GM12878 (cell line): ENCODE measurements around the gene ATF4. TPM values are rescaled to one million over a fixed set of nuclear protein-coding genes. Genes with fewer than 3 reads are reported as not detected.
A peak's percentile ranks its signal among the peaks of the same experiment; 100 is the strongest.

Experiments used
- ATAC-seq: fragments of 200-7000 bp; cut with Tn5 transposase; 3 replicates; pipeline ENCODE4 v1.9.1; 2020; ENCODE audit warnings: mild to moderate bottlenecking, moderate library complexity
- BruUV-seq: library from RNA; stranded (reverse); fragments of 400-500 nt; replicated peaks from 2 replicates; lab custom pipeline; 2021; lab: Mats Ljungman, UMichigan
- CTCF ChIA-PET: fragments of 300-600 bp; sonication (Branson Sonifier 250); formaldehyde crosslinking; extraction: SDS; loops from one replicate; lab custom pipeline; 2021; ENCODE audit warnings: inconsistent platforms; lab: Yijun Ruan, JAX
- POLR2A ChIA-PET: fragments of 350-600 bp; formaldehyde crosslinking; extraction: SDS; loops from one replicate; lab custom pipeline; 2021; ENCODE audit warnings: inconsistent platforms; lab: Charles Lee
- RAD21 ChIA-PET: fragments of 300-600 bp; sonication (Branson Sonifier 250); formaldehyde crosslinking; loops from one replicate; lab custom pipeline; 2023; ENCODE audit warnings: antibody characterized with exemption; ENCODE audit not compliant: unreplicated experiment; lab: Charles Lee
- SMC1A ChIA-PET: fragments of 300-600 bp; sonication (Branson Sonifier 250); formaldehyde crosslinking; loops from one replicate; lab custom pipeline; 2023; ENCODE audit not compliant: unreplicated experiment, uncharacterized antibody; lab: Charles Lee
- DNase-seq: peaks from one replicate; pipeline ENCODE4 v3.0.0-alpha.2; 2011; ENCODE audit warnings: low read depth, low spot score
- FAIRE-seq: peaks from 3 replicates; lab custom pipeline; 2011; peaks lifted over from hg19 to GRCh38; lab: Jason Lieb, UNC
- H2AFZ ChIP-seq: 2 replicates; pipeline ENCODE4 v1.6.0; 2011; ENCODE audit warnings: low read depth, low read length, control low read depth; ENCODE audit not compliant: control insufficient read depth
- H3K27ac ChIP-seq: 2 replicates; pipeline ENCODE4 v1.5.1; 2011; ENCODE audit warnings: control low read depth; ENCODE audit not compliant: control insufficient read depth, insufficient read depth
- H3K27me3 ChIP-seq, 2 experiments: replicated peaks in 1 of 2; 2 replicates each; pipeline versions ENCODE4 v1.6.0 to v1.6.1; 2011; ENCODE audit warnings: low read length in 1 of 2; ENCODE audit not compliant: control insufficient read depth in 2 of 2, insufficient read depth in 2 of 2
- H3K36me3 ChIP-seq, 2 experiments: 2 replicates each; pipeline ENCODE4 v1.5.1; 2011; ENCODE audit warnings: low read length in 1 of 2; ENCODE audit not compliant: control insufficient read depth in 2 of 2, insufficient read depth in 2 of 2
- H3K4me1 ChIP-seq: 2 replicates; pipeline ENCODE4 v1.6.1; 2011; ENCODE audit warnings: mild to moderate bottlenecking, low read length, moderate library complexity, mixed read lengths; ENCODE audit not compliant: control insufficient read depth, insufficient read depth
- H3K4me2 ChIP-seq: 2 replicates; pipeline ENCODE4 v1.6.0; 2011; ENCODE audit warnings: control low read depth; ENCODE audit not compliant: control insufficient read depth, insufficient read depth
- H3K4me3 ChIP-seq: fragments of 200-600 bp; sonication (generic); 2 replicates; pipeline ENCODE4 v1.5.1; 2016
- H3K79me2 ChIP-seq: 2 replicates; pipeline ENCODE4 v1.6.0; 2011; ENCODE audit warnings: low read length; ENCODE audit not compliant: control insufficient read depth, insufficient read depth
- H3K9ac ChIP-seq: 2 replicates; pipeline ENCODE4 v1.8.0; 2011; ENCODE audit warnings: low read length, control low read depth, mixed read lengths; ENCODE audit not compliant: control insufficient read depth, insufficient read depth
- H3K9me3 ChIP-seq: replicated peaks from 3 replicates; pipeline ENCODE4 v1.5.1; 2011; ENCODE audit warnings: mild to moderate bottlenecking, low read length; ENCODE audit not compliant: control insufficient read depth, insufficient read depth
- H4K20me1 ChIP-seq: 2 replicates; pipeline ENCODE4 v1.6.0; 2011; ENCODE audit not compliant: control insufficient read depth, insufficient read depth
- MTA2 ChIP-seq: fragments of 450-650 bp; IDR thresholded peaks from 2 replicates; pipeline ENCODE4 v1.6.1; 2016; ENCODE audit warnings: low read depth, mild to moderate bottlenecking, moderate library complexity
- SPI1 ChIP-seq: IDR thresholded peaks from 2 replicates; pipeline ENCODE4 v1.6.1; 2011; ENCODE audit warnings: low read depth, mild to moderate bottlenecking, low read length, moderate library complexity, borderline replicate concordance; ENCODE audit not compliant: insufficient read depth
- ZNF207 ChIP-seq: fragments of 450-650 bp; IDR thresholded peaks from 2 replicates; pipeline ENCODE4 v1.6.1; 2014; ENCODE audit warnings: antibody characterized with exemption, mild to moderate bottlenecking, borderline replicate concordance
- WGBS: methylation state at CpG from one replicate; pipeline ENCODE4 v1.1.6; 2016; ENCODE audit warnings: low lambda C conversion rate; ENCODE audit not compliant: insufficient replicate concordance, insufficient coverage; ENCODE audit errors: missing lambda C conversion rate; 5-methylcytosine and 5-hydroxymethylcytosine counted together
- in situ Hi-C: fragments of 300-500 bp; cut with MboI; formaldehyde crosslinking; loops from 9 replicates; pipeline ENCODE4 v1.14.3; 2018; ENCODE audit warnings: mixed read lengths
- intact Hi-C: fragments of 100-400 bp; cut with micrococcal nuclease; formaldehyde crosslinking; loops from one replicate; pipeline ENCODE4 v1.14.2; 2022; ENCODE audit not compliant: unreplicated experiment
- polyA plus RNA-seq, 11 experiments: library from polyadenylated mRNA; depleted of rRNA in 4 of 11; unstranded in 6 of 11; stranded (reverse) in 5 of 11; fragments of >200 nt; fragmentation: Nextera tagmentation in 4 of 11; fragmentation: Illumina TruSeq in 1 of 11; extraction: Ambion mirVana in 4 of 11; extraction: Trizol in 1 of 11; gene quantifications; 1 replicate in 1 of 11; 2 replicates in 10 of 11; pipeline versions ENCODE4 v1.2.1 to v1.2.3, GENCODE V29; 2011 to 2016; ENCODE audit warnings: inconsistent platforms in 2 of 11, missing spikeins in 2 of 11, low read depth in 1 of 11
- total RNA-seq, 4 experiments: library from RNA; depleted of rRNA in 3 of 4; stranded (reverse); fragments of >200 nt in 3 of 4; fragmentation: Illumina TruSeq in 1 of 4; extraction: Trizol in 1 of 4; gene quantifications; 2 replicates each; pipeline versions ENCODE4 v1.2.1 to v1.2.3, GENCODE V29; 2013 to 2021
- TF ChIP-seq, protein P1 (sequence below): fragments of 450-650 bp; formaldehyde crosslinking; IDR thresholded peaks from 2 replicates; pipeline ENCODE4 v1.4.0; 2020; ENCODE audit warnings: mild to moderate bottlenecking, moderate library complexity
- TF ChIP-seq, protein P2 (sequence below): IDR thresholded peaks from 2 replicates; pipeline ENCODE4 v1.6.1; 2012; ENCODE audit warnings: low read depth, low read length, improper control_type of control experiment

ATF4 gene
- total and polyA plus RNA-seq, 10 of the 15 experiments (the other 5 are each of a cell fraction or from before 2014, with no cell fraction given): 88.3 to 605 (median 320) TPM

DNA sequence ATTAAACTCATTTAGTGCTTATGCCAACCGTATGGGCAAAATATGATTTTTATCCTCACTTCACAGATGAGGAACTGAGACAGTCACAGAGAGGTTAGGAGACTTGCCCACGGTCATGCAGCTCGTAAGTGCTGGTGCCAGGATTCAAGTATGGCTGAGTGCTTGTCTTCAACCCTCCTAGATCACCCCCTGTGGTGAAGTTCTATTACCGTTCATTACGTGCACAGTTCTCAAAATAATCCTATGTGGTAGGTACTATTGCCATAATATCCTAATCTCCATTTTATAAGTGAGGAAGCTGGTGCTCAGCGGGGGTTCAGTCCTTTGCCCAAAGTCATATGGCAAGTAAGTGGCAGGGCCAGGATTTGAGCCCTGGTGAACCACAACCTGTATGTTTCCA, 16.7 kb upstream of the ATF4 start:
- 0 out of 3 replicates have a peak, but pooled peaks have one; percentile 12 for ATAC-seq
- H3K4me3 ChIP-seq: peak overlapping the region; percentile 95
- ChIA-PET CTCF (interaction anchor here (0.7 to 15.7 kb wide), 4 partner anchors 11 to 67 kb away, joined by 3 to 372 read pairs (median 13); partner anchors contain the start of genes ATF4 and RPS19BP1), SMC1A (interaction anchor here (0.6 to 1.2 kb wide), 3 partner anchors 12 to 52 kb away, joined by 3 to 5 read pairs (median 3); partner anchors contain the start of gene ATF4), POLR2A (interaction anchor here (1.1 to 1.5 kb wide), 2 partner anchors 22 to 24 kb away, joined by 3 read pairs; no protein-coding TSS in a partner anchor), RAD21 (interaction anchor here (0.8 to 1.8 kb wide), 4 partner anchors 16 to 105 kb away, joined by 3 to 6 read pairs (median 5); partner anchors contain the start of genes ATF4 and TAB1)
- TF ChIP-seq, protein P1, sequence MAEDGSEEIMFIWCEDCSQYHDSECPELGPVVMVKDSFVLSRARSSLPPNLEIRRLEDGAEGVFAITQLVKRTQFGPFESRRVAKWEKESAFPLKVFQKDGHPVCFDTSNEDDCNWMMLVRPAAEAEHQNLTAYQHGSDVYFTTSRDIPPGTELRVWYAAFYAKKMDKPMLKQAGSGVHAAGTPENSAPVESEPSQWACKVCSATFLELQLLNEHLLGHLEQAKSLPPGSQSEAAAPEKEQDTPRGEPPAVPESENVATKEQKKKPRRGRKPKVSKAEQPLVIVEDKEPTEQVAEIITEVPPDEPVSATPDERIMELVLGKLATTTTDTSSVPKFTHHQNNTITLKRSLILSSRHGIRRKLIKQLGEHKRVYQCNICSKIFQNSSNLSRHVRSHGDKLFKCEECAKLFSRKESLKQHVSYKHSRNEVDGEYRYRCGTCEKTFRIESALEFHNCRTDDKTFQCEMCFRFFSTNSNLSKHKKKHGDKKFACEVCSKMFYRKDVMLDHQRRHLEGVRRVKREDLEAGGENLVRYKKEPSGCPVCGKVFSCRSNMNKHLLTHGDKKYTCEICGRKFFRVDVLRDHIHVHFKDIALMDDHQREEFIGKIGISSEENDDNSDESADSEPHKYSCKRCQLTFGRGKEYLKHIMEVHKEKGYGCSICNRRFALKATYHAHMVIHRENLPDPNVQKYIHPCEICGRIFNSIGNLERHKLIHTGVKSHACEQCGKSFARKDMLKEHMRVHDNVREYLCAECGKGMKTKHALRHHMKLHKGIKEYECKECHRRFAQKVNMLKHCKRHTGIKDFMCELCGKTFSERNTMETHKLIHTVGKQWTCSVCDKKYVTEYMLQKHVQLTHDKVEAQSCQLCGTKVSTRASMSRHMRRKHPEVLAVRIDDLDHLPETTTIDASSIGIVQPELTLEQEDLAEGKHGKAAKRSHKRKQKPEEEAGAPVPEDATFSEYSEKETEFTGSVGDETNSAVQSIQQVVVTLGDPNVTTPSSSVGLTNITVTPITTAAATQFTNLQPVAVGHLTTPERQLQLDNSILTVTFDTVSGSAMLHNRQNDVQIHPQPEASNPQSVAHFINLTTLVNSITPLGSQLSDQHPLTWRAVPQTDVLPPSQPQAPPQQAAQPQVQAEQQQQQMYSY (CRISPR knock-in tag): no peak
- TF ChIP-seq MTA2: no peak
- TF ChIP-seq, protein P2, sequence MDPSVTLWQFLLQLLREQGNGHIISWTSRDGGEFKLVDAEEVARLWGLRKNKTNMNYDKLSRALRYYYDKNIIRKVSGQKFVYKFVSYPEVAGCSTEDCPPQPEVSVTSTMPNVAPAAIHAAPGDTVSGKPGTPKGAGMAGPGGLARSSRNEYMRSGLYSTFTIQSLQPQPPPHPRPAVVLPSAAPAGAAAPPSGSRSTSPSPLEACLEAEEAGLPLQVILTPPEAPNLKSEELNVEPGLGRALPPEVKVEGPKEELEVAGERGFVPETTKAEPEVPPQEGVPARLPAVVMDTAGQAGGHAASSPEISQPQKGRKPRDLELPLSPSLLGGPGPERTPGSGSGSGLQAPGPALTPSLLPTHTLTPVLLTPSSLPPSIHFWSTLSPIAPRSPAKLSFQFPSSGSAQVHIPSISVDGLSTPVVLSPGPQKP: no peak
- no peak for TF ChIP-seq ZNF207
- TF ChIP-seq SPI1: peak; percentile 48; the same call in 1 of the 2 replicates
- no peaks in the 10 kb centered on the region for H3K27me3 ChIP-seq
- no peak for DNase-seq
- H3K27ac ChIP-seq: peak overlapping the region; percentile 73; the same call in 1 of the 2 replicates
- peak; percentile 44 for FAIRE-seq
- peak overlapping the region; percentile 89 for H3K9ac ChIP-seq
- WGBS: 25% methylated on average over 6 of the region's 6 CpGs
- no peak overlapping the region for H2AFZ ChIP-seq
- no TSS peak for BruUV-seq
- H3K36me3 ChIP-seq: peaks cover 13 to 36% of the 10 kb centered on the region in 2 experiments
- H3K9me3 ChIP-seq: no peaks in the 10 kb centered on the region
- 0 out of 2 replicates have a peak, but pooled peaks cover 5% of the 10 kb centered on the region for H3K4me1 ChIP-seq
- intact Hi-C loops: loop anchor here (2.0 kb wide), 2 partner anchors 17 to 29 kb away; partner anchors contain the start of genes ATF4 and RPS19BP1
- in situ Hi-C loops: loop anchor here (25.0 kb wide), 1 partner anchor 341 kb away; the partner anchor contains the start of gene CBX7
- H3K4me2 ChIP-seq: peak overlapping the region; percentile 32
- peaks cover 58% of the 10 kb centered on the region for H3K79me2 ChIP-seq
- H4K20me1 ChIP-seq: no peaks in the 10 kb centered on the region; the same call in 1 of the 2 replicates
